Activated CD4-positive, alpha-beta T cell treated with anti-CD3 and anti-CD28 coated beads, Interleukin-2, amount 10 ng/mL, durations not matched to agents 24 days and 14 days (primary cell): ENCODE results near the gene MGAT3. TPM values are rescaled to one million over a fixed set of nuclear protein-coding genes. Genes with fewer than 3 reads are reported as not detected.
"Not testable (repeated sequence)": the region's sequence is repeated elsewhere in the genome, so short reads cannot be mapped to it uniquely, and the experiment has no call there.

Experiments used
- DNase-seq: peaks from one replicate; pipeline ENCODE4 v3.0.0; 2022
- H3K27ac Mint-ChIP-seq: one replicate; pipeline ENCODE4 v1.8.0; 2022; ENCODE audit warnings: mild to moderate bottlenecking, mixed read lengths
- H3K27me3 Mint-ChIP-seq: one replicate; pipeline ENCODE4 v1.8.0; 2022; ENCODE audit warnings: mixed read lengths
- H3K36me3 Mint-ChIP-seq: one replicate; pipeline ENCODE4 v1.8.0; 2022; ENCODE audit warnings: low read depth, mild to moderate bottlenecking, mixed read lengths
- H3K4me1 Mint-ChIP-seq: one replicate; pipeline ENCODE4 v1.8.0; 2021; ENCODE audit warnings: mixed read lengths
- H3K4me3 Mint-ChIP-seq: one replicate; pipeline ENCODE4 v1.8.0; 2022; ENCODE audit warnings: mild to moderate bottlenecking, moderate library complexity, mixed read lengths
- H3K9me3 Mint-ChIP-seq: one replicate; pipeline ENCODE4 v1.8.0; 2021; ENCODE audit warnings: mixed read lengths
- intact Hi-C: fragments of 100-400 bp; cut with micrococcal nuclease; formaldehyde crosslinking; loops from one replicate; pipeline ENCODE4 v1.15.1; 2023
- total RNA-seq: library from RNA; stranded (reverse); gene quantifications from 2 replicates; pipeline ENCODE4 v1.2.3, GENCODE V29; 2022

Gene MGAT3
- 0.90 and 1.9 TPM in 2 replicates for total RNA-seq

GRCh38 chr22:39456522-39457197, at the start of gene MGAT3:
TSS of gene MGAT3 (plus strand) at chr22:39457012. CDS start at chr22:39487348, 30,336 bp downstream.
- Mint-ChIP-seq H3K36me3 (peaks cover 7% of the 10 kb centered on the region), H3K9me3 (no peaks in the 10 kb centered on the region), H3K27ac (no peak within 1 kb of the TSS), H3K27me3 (peaks cover 46% of the 10 kb centered on the region), H3K4me1 (peaks cover 14% of the 10 kb centered on the region), H3K4me3 (peak within 1 kb of the TSS; percentile 56)
- no peak for DNase-seq
- intact Hi-C loops = no loop called here

GRCh38 chr22:39408173-39408572, 48.6 kb upstream of the MGAT3 start:
- no peak overlapping the region for H3K27ac Mint-ChIP-seq
- H3K4me1 Mint-ChIP-seq = peaks cover 43% of the 10 kb centered on the region
- H3K36me3 Mint-ChIP-seq = peaks cover 29% of the 10 kb centered on the region
- intact Hi-C loops = no loop called here
- H3K9me3 Mint-ChIP-seq = no peaks in the 10 kb centered on the region
- no peak overlapping the region for H3K4me3 Mint-ChIP-seq
- DNase-seq = no peak
- H3K27me3 Mint-ChIP-seq = no peaks in the 10 kb centered on the region

GRCh38 chr22:39408807-39409206, 48.0 kb upstream of the MGAT3 start:
- peak overlapping the region; percentile 11 for H3K27ac Mint-ChIP-seq
- H3K27me3 Mint-ChIP-seq = no peaks in the 10 kb centered on the region
- H3K4me3 Mint-ChIP-seq = no peak overlapping the region
- peaks cover 49% of the 10 kb centered on the region for H3K4me1 Mint-ChIP-seq
- no peak for DNase-seq
- H3K9me3 Mint-ChIP-seq = no peaks in the 10 kb centered on the region
- H3K36me3 Mint-ChIP-seq = peaks cover 25% of the 10 kb centered on the region
- intact Hi-C loops = no loop called here

- DNase-seq = no peak
- H3K27me3 Mint-ChIP-seq = no peaks in the 10 kb centered on the region
- no peaks in the 10 kb centered on the region for H3K9me3 Mint-ChIP-seq
- no peak overlapping the region for H3K27ac Mint-ChIP-seq
- intact Hi-C loops = no loop called here
- H3K36me3 Mint-ChIP-seq = peaks cover 25% of the 10 kb centered on the region
- H3K4me1 Mint-ChIP-seq = peaks cover 53% of the 10 kb centered on the region
- no peak overlapping the region for H3K4me3 Mint-ChIP-seq
Observed at GRCh38 chr22:39409516-39410029, 47.2 kb upstream of the MGAT3 start.

GRCh38 chr22:39410264-39410663, 46.5 kb upstream of the MGAT3 start:
- intact Hi-C loops = no loop called here
- H3K27ac Mint-ChIP-seq = no peak overlapping the region
- H3K4me3 Mint-ChIP-seq = no peak overlapping the region
- H3K4me1 Mint-ChIP-seq = peaks cover 50% of the 10 kb centered on the region
- H3K36me3 Mint-ChIP-seq = peaks cover 21% of the 10 kb centered on the region
- no peaks in the 10 kb centered on the region for H3K27me3 Mint-ChIP-seq
- no peak for DNase-seq
- H3K9me3 Mint-ChIP-seq = no peaks in the 10 kb centered on the region

- Mint-ChIP-seq H3K36me3 (peaks cover 14% of the 10 kb centered on the region), H3K27ac (peak overlapping the region; percentile 82), H3K4me1 (peaks cover 45% of the 10 kb centered on the region), H3K4me3 (peak overlapping the region; percentile 65)
- not testable (repeated sequence) for DNase-seq, H3K9me3 Mint-ChIP-seq, H3K27me3 Mint-ChIP-seq
- intact Hi-C loops = loop anchor here (1.0 kb wide), 1 partner anchor 13 kb away; the partner anchor contains the start of gene TAB1
Observed at GRCh38 chr22:39411828-39412365, 44.9 kb upstream of the MGAT3 start.

- H3K9me3 Mint-ChIP-seq, intact Hi-C loops, H3K27me3 Mint-ChIP-seq, DNase-seq: not testable (repeated sequence)
- Mint-ChIP-seq H3K27ac (peak overlapping the region; percentile 78), H3K36me3 (peaks cover 19% of the 10 kb centered on the region), H3K4me1 (peaks cover 43% of the 10 kb centered on the region), H3K4me3 (peak overlapping the region; percentile 65)
Observed at GRCh38 chr22:39413204-39413603, 43.6 kb upstream of the MGAT3 start.

- DNase-seq = no peak
- Mint-ChIP-seq H3K27me3 (no peaks in the 10 kb centered on the region), H3K4me3 (peak overlapping the region; percentile 7), H3K4me1 (peaks cover 34% of the 10 kb centered on the region), H3K36me3 (peaks cover 22% of the 10 kb centered on the region), H3K27ac (no peak overlapping the region), H3K9me3 (no peaks in the 10 kb centered on the region)
- intact Hi-C loops = no loop called here
Observed at GRCh38 chr22:39414377-39414776, 42.4 kb upstream of the MGAT3 start.

GRCh38 chr22:39414886-39415285, 41.9 kb upstream of the MGAT3 start:
- H3K9me3 Mint-ChIP-seq = no peaks in the 10 kb centered on the region
- DNase-seq = no peak
- intact Hi-C loops = no loop called here
- H3K27me3 Mint-ChIP-seq = no peaks in the 10 kb centered on the region
- H3K36me3 Mint-ChIP-seq = peaks cover 22% of the 10 kb centered on the region
- H3K27ac Mint-ChIP-seq = no peak overlapping the region
- no peak overlapping the region for H3K4me3 Mint-ChIP-seq
- peaks cover 34% of the 10 kb centered on the region for H3K4me1 Mint-ChIP-seq

GRCh38 chr22:39415506-39415905, 41.3 kb upstream of the MGAT3 start:
- DNase-seq = no peak
- H3K27ac Mint-ChIP-seq = no peak overlapping the region
- no peaks in the 10 kb centered on the region for H3K9me3 Mint-ChIP-seq
- H3K4me3 Mint-ChIP-seq = no peak overlapping the region
- intact Hi-C loops = no loop called here
- H3K4me1 Mint-ChIP-seq = peaks cover 34% of the 10 kb centered on the region
- no peaks in the 10 kb centered on the region for H3K27me3 Mint-ChIP-seq
- peaks cover 25% of the 10 kb centered on the region for H3K36me3 Mint-ChIP-seq

GRCh38 chr22:39416319-39416718, 40.5 kb upstream of the MGAT3 start:
- H3K9me3 Mint-ChIP-seq = no peaks in the 10 kb centered on the region
- intact Hi-C loops = no loop called here

GRCh38 chr22:39417641-39418040, 39.2 kb upstream of the MGAT3 start:
- H3K9me3 Mint-ChIP-seq = no peaks in the 10 kb centered on the region
- intact Hi-C loops = no loop called here
- H3K4me3 Mint-ChIP-seq = no peak overlapping the region
- peaks cover 39% of the 10 kb centered on the region for H3K36me3 Mint-ChIP-seq
- no peak for DNase-seq
- no peaks in the 10 kb centered on the region for H3K27me3 Mint-ChIP-seq
- H3K4me1 Mint-ChIP-seq = peaks cover 18% of the 10 kb centered on the region
- H3K27ac Mint-ChIP-seq = no peak overlapping the region

More at GRCh38 chr22:39416319-39416718, 40.5 kb upstream of the MGAT3 start:
- H3K27me3 Mint-ChIP-seq = no peaks in the 10 kb centered on the region
- H3K36me3 Mint-ChIP-seq = peaks cover 30% of the 10 kb centered on the region
- H3K4me3 Mint-ChIP-seq = no peak overlapping the region
- peaks cover 28% of the 10 kb centered on the region for H3K4me1 Mint-ChIP-seq
- DNase-seq = no peak
- no peak overlapping the region for H3K27ac Mint-ChIP-seq

GRCh38 chr22:39418696-39419095, 38.1 kb upstream of the MGAT3 start:
- DNase-seq = no peak
- no peaks in the 10 kb centered on the region for H3K9me3 Mint-ChIP-seq
- no peaks in the 10 kb centered on the region for H3K27me3 Mint-ChIP-seq
- H3K27ac Mint-ChIP-seq = no peak overlapping the region
- intact Hi-C loops = no loop called here
- no peak overlapping the region for H3K4me3 Mint-ChIP-seq
- H3K36me3 Mint-ChIP-seq = peaks cover 43% of the 10 kb centered on the region
- peaks cover 11% of the 10 kb centered on the region for H3K4me1 Mint-ChIP-seq

- Mint-ChIP-seq H3K9me3 (no peaks in the 10 kb centered on the region), H3K27me3 (no peaks in the 10 kb centered on the region), H3K27ac (no peak overlapping the region), H3K36me3 (peaks cover 45% of the 10 kb centered on the region), H3K4me1 (peaks cover 7% of the 10 kb centered on the region), H3K4me3 (no peak overlapping the region)
- intact Hi-C loops = no loop called here
- no peak for DNase-seq
Observed at GRCh38 chr22:39419096-39419495, 37.7 kb upstream of the MGAT3 start.
